Left colon (tissue), 2 donors: ENCODE data around the gene OTOF. TPM values are rescaled to one million over a fixed set of nuclear protein-coding genes. Genes with fewer than 3 reads are reported as not detected.
"Not testable (repeated sequence)": the region's sequence is repeated elsewhere in the genome, so short reads cannot be mapped to it uniquely, and the experiment has no call there.

Experiments used
- ATAC-seq: fragments of 200-7000 bp; cut with Tn5 transposase; one replicate; pipeline ENCODE4 v1.9.1; 2020; ENCODE audit warnings: mild to moderate bottlenecking, moderate library complexity
- DNase-seq, 2 donors: peaks; one replicate each; pipeline ENCODE4 v3.0.0-alpha.2; 2020
- intact Hi-C, 2 donors: fragments of 100-400 bp; cut with DNase I in 1 of 2; cut with micrococcal nuclease in 1 of 2; formaldehyde crosslinking; loops; one replicate each; pipeline versions ENCODE4 v1.11.2 to v1.14.0; 2022; cut with DNase I, micrococcal nuclease
- total RNA-seq, 2 donors: library from RNA; stranded (reverse); fragmentation: NEBNext Ultra II Directional; extraction: Animal tissue kit (Norgen Biotek cat#: 25700); gene quantifications; one replicate each; pipeline ENCODE4 v1.2.1, GENCODE V29; 2021
- donor health status: DM: no; HTN: no; CAD: no.
- donor health status: DM: yes; HTN: yes; CAD: no.

Gene OTOF
- total RNA-seq, 2 donors from 2014 or later, result not detected

- ATAC-seq, result no peak
- no peak for DNase-seq
- intact Hi-C loops, result no loop called here
Measured at GRCh38 chr2:26470601-26471260, 7.2 kb downstream of the OTOF start.

- DNase-seq (no peak), ATAC-seq (no peak)
- intact Hi-C loops, result no loop called here
Measured at GRCh38 chr2:26469955-26470354, 8.0 kb downstream of the OTOF start.

- peak in 1 of 2 donors; percentile 62 for DNase-seq
- intact Hi-C loops, result no loop called here
- peak; percentile 41 for ATAC-seq
Measured at GRCh38 chr2:26469092-26469710, 8.7 kb downstream of the OTOF start.

- ATAC-seq, DNase-seq, intact Hi-C loops: not testable (repeated sequence)
Measured at GRCh38 chr2:26468544-26468943, 9.4 kb downstream of the OTOF start.

GRCh38 chr2:26466662-26467310, 11.1 kb downstream of the OTOF start:
- DNase-seq, result no peak
- no peak for ATAC-seq
- intact Hi-C loops, result no loop called here

GRCh38 chr2:26465981-26466471, 11.9 kb downstream of the OTOF start:
- intact Hi-C loops, result no loop called here
- DNase-seq (no peak), ATAC-seq (no peak)

- intact Hi-C loops, result no loop called here
- DNase-seq (no peak), ATAC-seq (no peak)
Measured at GRCh38 chr2:26465266-26465925, 12.5 kb downstream of the OTOF start.

- DNase-seq (no peak), ATAC-seq (no peak)
- intact Hi-C loops, result no loop called here
Measured at GRCh38 chr2:26464390-26465265, 13.3 kb downstream of the OTOF start.

- no peak for ATAC-seq
Measured at GRCh38 chr2:26463244-26464192, 14.4 kb downstream of the OTOF start.

GRCh38 chr2:26462511-26463243, 15.2 kb downstream of the OTOF start:
- DNase-seq (peak in 1 of 2 donors; percentile 20), ATAC-seq (peak; percentile 66)
- intact Hi-C loops, result no loop called here

More at GRCh38 chr2:26463244-26464192, 14.4 kb downstream of the OTOF start:
- no peak for DNase-seq
- intact Hi-C loops, result no loop called here

GRCh38 chr2:26462100-26462499, 15.8 kb downstream of the OTOF start:
- DNase-seq (no peak), ATAC-seq (no peak)
- intact Hi-C loops, result no loop called here

GRCh38 chr2:26461601-26462023, 16.3 kb downstream of the OTOF start:
- DNase-seq (no peak), ATAC-seq (no peak)
- intact Hi-C loops, result no loop called here

GRCh38 chr2:26460613-26461031, 17.3 kb downstream of the OTOF start:
- intact Hi-C loops, result no loop called here
- DNase-seq, result peak in 1 of 2 donors; percentile 18
- no peak for ATAC-seq

GRCh38 chr2:26459991-26460612, 17.8 kb downstream of the OTOF start:
- peak in 1 of 2 donors; percentile 1 for DNase-seq
- ATAC-seq, result no peak
- intact Hi-C loops, result no loop called here

GRCh38 chr2:26458365-26459042, 19.4 kb downstream of the OTOF start:
- DNase-seq, result no peak
- ATAC-seq, result no peak
- intact Hi-C loops, result no loop called here
